ENCODE measurements around the gene GLB1L. TPM values are rescaled to one million over a fixed set of nuclear protein-coding genes. Genes with fewer than 3 reads are reported as not detected.
A peak's percentile ranks its signal among the peaks of the same experiment; 100 is the strongest.

GLB1L gene
- polyA plus RNA-seq, 1 of the 3 experiments (the other 2 are of a cell fraction), result 11.7 TPM

GRCh38 chr2:219245899-219246230 lies 621 bp upstream of the GLB1L start:
- Histone ChIP-seq H3K4me3 (ENCODE audit: low read depth in 2 of 2, low read length in 1 of 2) (peak overlapping the region; percentile 84 to 97), H3K36me3 (replicated peaks in 1 of 2; ENCODE audit: control insufficient read depth in 1 of 2, insufficient read depth in 2 of 2, low read length in 1 of 2) (peaks cover 6 to 16% of the 10 kb centered on the region in 2 experiments), H3F3A (replicated peaks; ENCODE audit: insufficient read depth) (peaks cover 19% of the 10 kb centered on the region), H3K27ac (ENCODE audit: low read depth in 2 of 2, low read length in 1 of 2) (peak overlapping the region; percentile 78 to 92), H3K9me3 (no peaks in the 10 kb centered on the region), H3K27me3 (ENCODE audit: insufficient read depth) (no peaks in the 10 kb centered on the region), H3K9me2 (no peaks in the 10 kb centered on the region), H3K79me2 (ENCODE audit: insufficient read depth) (peaks cover 20% of the 10 kb centered on the region), H3K4me2 (peak overlapping the region; percentile 91), H3K9ac (peak overlapping the region; percentile 94), H3K4me1 (ENCODE audit: control insufficient read depth in 1 of 2, insufficient read depth in 2 of 2, low read depth in 1 of 2, low read length in 1 of 2) (peaks cover 19 to 26% of the 10 kb centered on the region in 2 experiments), H2AFZ (ENCODE audit: low read depth) (peak overlapping the region; percentile 73; the same call in 1 of the 2 replicates), H4K20me1 (ENCODE audit: insufficient read depth) (no peaks in the 10 kb centered on the region)
- WGBS (ENCODE audit: low lambda C conversion rate), result 2% methylated on average over 7 of the region's 10 CpGs
- CTCF ChIA-PET, result interaction anchor here (0.9 to 3.3 kb wide), 13 partner anchors 10 to 265 kb away, joined by 3 to 20 read pairs (median 4); no protein-coding TSS in a partner anchor
- no peak for DNase-seq
- TF ChIP-seq RXRA (IDR thresholded peaks at IDR 0.05; ENCODE audit: borderline replicate concordance, low read depth) (no peak), GABPA (IDR thresholded peaks at IDR 0.05; ENCODE audit: low read depth) (no peak), RFX5 (IDR thresholded peaks at IDR 0.05; ENCODE audit: low read length) (no peak), EZH2phosphoT487 (IDR thresholded peaks at IDR 0.05; ENCODE audit: borderline replicate concordance, low read depth) (no peak), RAD21 (IDR thresholded peaks at IDR 0.05; ENCODE audit: low read length) (no peak)
- POLR2A ChIA-PET, result interaction anchor here (1.3 to 2.9 kb wide), 6 partner anchors 9 to 69 kb away, joined by 4 to 23 read pairs (median 10); partner anchors contain the start of genes ABCB6, ANKZF1, ATG9A and CNPPD1

GRCh38 chr2:219244789-219245147 lies 476 bp downstream of the GLB1L start:
- no peaks in the 10 kb centered on the region for H3K27me3 ChIP-seq (ENCODE audit: insufficient read depth)

GRCh38 chr2:219243291-219243761 lies 1.9 kb downstream of the GLB1L start:
- Histone ChIP-seq H4K20me1 (ENCODE audit: insufficient read depth) (no peaks in the 10 kb centered on the region), H3K36me3 (replicated peaks in 1 of 2; ENCODE audit: control insufficient read depth in 1 of 2, insufficient read depth in 2 of 2, low read length in 1 of 2) (peaks cover 6 to 30% of the 10 kb centered on the region in 2 experiments), H3K4me2 (no peak overlapping the region), H3K9ac (no peak overlapping the region), H2AFZ (ENCODE audit: low read depth) (no peak overlapping the region), H3K4me3 (ENCODE audit: low read depth in 2 of 2, low read length in 1 of 2) (no peak overlapping the region), H3K27ac (ENCODE audit: low read depth in 2 of 2, low read length in 1 of 2) (no peak overlapping the region), H3K27me3 (ENCODE audit: insufficient read depth) (no peaks in the 10 kb centered on the region), H3K9me3 (no peaks in the 10 kb centered on the region), H3F3A (replicated peaks; ENCODE audit: insufficient read depth) (peaks cover under 1% of the 10 kb centered on the region), H3K9me2 (no peaks in the 10 kb centered on the region), H3K79me2 (ENCODE audit: insufficient read depth) (peaks cover 20% of the 10 kb centered on the region), H3K4me1 (ENCODE audit: control insufficient read depth in 1 of 2, insufficient read depth in 2 of 2, low read depth in 1 of 2, low read length in 1 of 2) (peaks cover 0 to 21% of the 10 kb centered on the region in 2 experiments; a peak in 2 of 4 replicates)
- POLR2A ChIA-PET, result no interaction called here
- WGBS (ENCODE audit: low lambda C conversion rate), result 90% methylated on average over 25 of the region's 28 CpGs
- CTCF ChIA-PET, result interaction anchor here (0.8 to 1.1 kb wide), 2 partner anchors 9 to 50 kb away, joined by 3 read pairs; partner anchors contain the start of gene TUBA4B
- DNase-seq, result no peak
- no peak for TF ChIP-seq MEF2A (IDR thresholded peaks at IDR 0.05; ENCODE audit: borderline replicate concordance, low read depth)
- no peak for TF ChIP-seq SMC3 (IDR thresholded peaks at IDR 0.05; ENCODE audit: low read depth, low read length)
- TF ChIP-seq FOXM1 (IDR thresholded peaks at IDR 0.05; ENCODE audit: low read depth), result no peak
- no peak for TF ChIP-seq NRF1 (IDR thresholded peaks at IDR 0.05; ENCODE audit: low read depth, low read length)
- no peak for TF ChIP-seq MXI1 (IDR thresholded peaks at IDR 0.05; ENCODE audit: low read depth, low read length)
- TF ChIP-seq POLR2AphosphoS5 (IDR thresholded peaks at IDR 0.05; ENCODE audit: low read depth, low read length), result no peak
- no peak for TF ChIP-seq IRF3 (IDR thresholded peaks at IDR 0.05; ENCODE audit: low read depth, low read length)
- TF ChIP-seq TAF1 (IDR thresholded peaks at IDR 0.05; ENCODE audit: borderline replicate concordance, low read depth, low read length), result no peak
- no peak for TF ChIP-seq GABPA (IDR thresholded peaks at IDR 0.05; ENCODE audit: low read depth)
- TF ChIP-seq, protein P1, sequence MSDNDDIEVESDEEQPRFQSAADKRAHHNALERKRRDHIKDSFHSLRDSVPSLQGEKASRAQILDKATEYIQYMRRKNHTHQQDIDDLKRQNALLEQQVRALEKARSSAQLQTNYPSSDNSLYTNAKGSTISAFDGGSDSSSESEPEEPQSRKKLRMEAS (IDR thresholded peaks at IDR 0.05; ENCODE audit: low read depth), result no peak
- TF ChIP-seq SIN3A (IDR thresholded peaks at IDR 0.05; ENCODE audit: borderline replicate concordance, low read depth, low read length), result no peak
- no peak for TF ChIP-seq FOXJ3 (CRISPR knock-in tag; IDR thresholded peaks at IDR 0.05)
- TF ChIP-seq EP300 (IDR thresholded peaks at IDR 0.05; ENCODE audit: borderline replicate concordance in 1 of 2, low read depth in 1 of 2, low read length in 1 of 2), result no peak
- TF ChIP-seq PBX3 (IDR thresholded peaks at IDR 0.05), result no peak

More at GRCh38 chr2:219244789-219245147, 476 bp downstream of the GLB1L start:
- WGBS (ENCODE audit: low lambda C conversion rate), result 21% methylated on average over 6 of the region's 6 CpGs
- 0 out of 2 replicates have a peak, but pooled peaks have one; percentile 7 for TF ChIP-seq RCOR1 (IDR thresholded peaks at IDR 0.05; ENCODE audit: low read length)
- TF ChIP-seq EP300 (IDR thresholded peaks at IDR 0.05; ENCODE audit: borderline replicate concordance in 1 of 2, low read depth in 1 of 2, low read length in 1 of 2), result no peak
- Histone ChIP-seq H4K20me1 (ENCODE audit: insufficient read depth) (no peaks in the 10 kb centered on the region), H3K36me3 (replicated peaks in 1 of 2; ENCODE audit: control insufficient read depth in 1 of 2, insufficient read depth in 2 of 2, low read length in 1 of 2) (peaks cover 6 to 20% of the 10 kb centered on the region in 2 experiments), H3K27ac (ENCODE audit: low read depth in 2 of 2, low read length in 1 of 2) (peak overlapping the region; percentile 78 to 92), H3K9ac (peak overlapping the region; percentile 94), H3K9me2 (no peaks in the 10 kb centered on the region), H3K79me2 (ENCODE audit: insufficient read depth) (peaks cover 20% of the 10 kb centered on the region), H2AFZ (ENCODE audit: low read depth) (peak overlapping the region; percentile 73), H3K4me2 (peak overlapping the region; percentile 91), H3K9me3 (no peaks in the 10 kb centered on the region), H3K4me1 (ENCODE audit: control insufficient read depth in 1 of 2, insufficient read depth in 2 of 2, low read depth in 1 of 2, low read length in 1 of 2) (peaks cover 10 to 26% of the 10 kb centered on the region in 2 experiments), H3K4me3 (ENCODE audit: low read depth in 2 of 2, low read length in 1 of 2) (peak overlapping the region; percentile 84 to 97), H3F3A (replicated peaks; ENCODE audit: insufficient read depth) (peaks cover 15% of the 10 kb centered on the region)
- DNase-seq, result no peak
- POLR2A ChIA-PET, result interaction anchor here (0.5 to 2.9 kb wide), 12 partner anchors 10 to 297 kb away, joined by 3 to 23 read pairs (median 6); partner anchors contain the start of genes ABCB6, ANKZF1, ATG9A and CNPPD1
- CTCF ChIA-PET, result interaction anchor here (1.0 to 3.2 kb wide), 10 partner anchors 11 to 264 kb away, joined by 3 to 20 read pairs (median 4); partner anchors contain the start of gene NHEJ1
